Measurements from ENCODE around the gene CLEC20A.

DNA sequence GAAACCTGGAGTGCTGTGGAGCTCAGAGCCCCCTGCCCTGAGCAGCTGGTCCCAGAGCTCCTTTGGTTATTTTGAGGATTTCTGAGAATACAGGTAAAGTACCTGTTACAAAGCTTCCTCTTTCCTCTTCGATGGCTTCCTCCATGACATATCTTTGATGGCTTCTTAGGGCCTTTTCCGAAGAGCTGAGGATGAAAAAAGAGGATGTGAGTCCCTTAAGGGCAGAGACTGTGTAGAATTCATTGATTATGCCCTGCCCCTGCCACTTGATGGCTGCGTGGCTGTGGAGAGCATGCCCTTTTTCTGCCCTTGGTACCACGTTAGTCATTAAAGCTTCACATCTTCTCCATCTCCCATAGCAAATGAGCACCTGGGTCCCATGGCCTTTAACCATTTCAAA is 30.4 kb upstream of the CLEC20A start:
- TF ChIP-seq POLR2AphosphoS5 (IDR thresholded peaks at IDR 0.05) (no peak), POLR2A (IDR thresholded peaks at IDR 0.05) (no peak), EP300 (IDR thresholded peaks at IDR 0.05) (no peak)
- TF ChIP-seq, protein P1, sequence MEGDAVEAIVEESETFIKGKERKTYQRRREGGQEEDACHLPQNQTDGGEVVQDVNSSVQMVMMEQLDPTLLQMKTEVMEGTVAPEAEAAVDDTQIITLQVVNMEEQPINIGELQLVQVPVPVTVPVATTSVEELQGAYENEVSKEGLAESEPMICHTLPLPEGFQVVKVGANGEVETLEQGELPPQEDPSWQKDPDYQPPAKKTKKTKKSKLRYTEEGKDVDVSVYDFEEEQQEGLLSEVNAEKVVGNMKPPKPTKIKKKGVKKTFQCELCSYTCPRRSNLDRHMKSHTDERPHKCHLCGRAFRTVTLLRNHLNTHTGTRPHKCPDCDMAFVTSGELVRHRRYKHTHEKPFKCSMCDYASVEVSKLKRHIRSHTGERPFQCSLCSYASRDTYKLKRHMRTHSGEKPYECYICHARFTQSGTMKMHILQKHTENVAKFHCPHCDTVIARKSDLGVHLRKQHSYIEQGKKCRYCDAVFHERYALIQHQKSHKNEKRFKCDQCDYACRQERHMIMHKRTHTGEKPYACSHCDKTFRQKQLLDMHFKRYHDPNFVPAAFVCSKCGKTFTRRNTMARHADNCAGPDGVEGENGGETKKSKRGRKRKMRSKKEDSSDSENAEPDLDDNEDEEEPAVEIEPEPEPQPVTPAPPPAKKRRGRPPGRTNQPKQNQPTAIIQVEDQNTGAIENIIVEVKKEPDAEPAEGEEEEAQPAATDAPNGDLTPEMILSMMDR (IDR thresholded peaks at IDR 0.05), result no peak
